HG03159 (cell line): ENCODE results near the gene ADSL.

Source experiments
- ATAC-seq: cut with Tn5 transposase; IDR thresholded peaks from one replicate; pipeline ENCODE4 v1.9.1; 2021; ENCODE audit warnings: mild to moderate bottlenecking, moderate library complexity; ENCODE audit not compliant: unreplicated experiment

The ADSL gene

DNA sequence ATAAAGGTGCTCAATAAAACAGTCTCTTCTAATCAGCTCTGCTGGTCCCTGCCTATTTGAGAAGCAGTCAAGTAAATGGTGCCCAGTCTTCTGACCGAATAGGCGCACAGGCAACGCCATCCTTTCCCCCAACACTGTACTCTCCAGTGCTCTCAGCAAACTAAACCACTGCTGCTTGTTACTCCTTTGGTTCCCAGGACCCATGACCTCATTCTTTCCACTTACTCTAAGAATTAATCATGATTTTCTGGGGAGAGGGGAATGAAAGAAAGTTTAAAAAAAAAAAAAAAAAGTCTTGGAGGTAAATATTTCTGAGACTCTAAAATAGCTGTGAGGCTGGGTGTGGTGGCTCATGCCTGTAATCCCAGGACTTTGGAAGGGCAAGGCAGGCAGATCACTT is 87.8 kb downstream of the ADSL start:
- no peak for ATAC-seq

DNA sequence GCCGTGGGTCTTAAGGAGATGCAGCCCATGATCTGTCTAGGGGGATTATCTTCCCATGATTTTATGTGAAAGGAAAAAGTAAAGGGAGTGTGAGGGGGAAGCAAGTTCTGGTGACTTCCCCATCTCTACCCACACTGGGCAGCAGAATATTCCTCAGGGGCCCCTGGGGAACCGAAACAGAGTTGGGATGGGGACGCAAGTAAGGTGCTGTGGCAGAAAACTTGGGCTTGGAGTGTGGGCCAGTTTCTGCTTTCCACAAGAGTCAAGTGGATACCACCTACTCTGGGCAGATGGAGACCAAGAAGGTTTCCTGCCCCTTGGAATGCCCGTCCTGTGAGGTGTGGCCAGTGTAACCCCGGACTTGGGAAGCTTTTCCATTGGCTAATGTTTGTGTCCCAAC is 88.4 kb downstream of the ADSL start:
- no peak for ATAC-seq

DNA sequence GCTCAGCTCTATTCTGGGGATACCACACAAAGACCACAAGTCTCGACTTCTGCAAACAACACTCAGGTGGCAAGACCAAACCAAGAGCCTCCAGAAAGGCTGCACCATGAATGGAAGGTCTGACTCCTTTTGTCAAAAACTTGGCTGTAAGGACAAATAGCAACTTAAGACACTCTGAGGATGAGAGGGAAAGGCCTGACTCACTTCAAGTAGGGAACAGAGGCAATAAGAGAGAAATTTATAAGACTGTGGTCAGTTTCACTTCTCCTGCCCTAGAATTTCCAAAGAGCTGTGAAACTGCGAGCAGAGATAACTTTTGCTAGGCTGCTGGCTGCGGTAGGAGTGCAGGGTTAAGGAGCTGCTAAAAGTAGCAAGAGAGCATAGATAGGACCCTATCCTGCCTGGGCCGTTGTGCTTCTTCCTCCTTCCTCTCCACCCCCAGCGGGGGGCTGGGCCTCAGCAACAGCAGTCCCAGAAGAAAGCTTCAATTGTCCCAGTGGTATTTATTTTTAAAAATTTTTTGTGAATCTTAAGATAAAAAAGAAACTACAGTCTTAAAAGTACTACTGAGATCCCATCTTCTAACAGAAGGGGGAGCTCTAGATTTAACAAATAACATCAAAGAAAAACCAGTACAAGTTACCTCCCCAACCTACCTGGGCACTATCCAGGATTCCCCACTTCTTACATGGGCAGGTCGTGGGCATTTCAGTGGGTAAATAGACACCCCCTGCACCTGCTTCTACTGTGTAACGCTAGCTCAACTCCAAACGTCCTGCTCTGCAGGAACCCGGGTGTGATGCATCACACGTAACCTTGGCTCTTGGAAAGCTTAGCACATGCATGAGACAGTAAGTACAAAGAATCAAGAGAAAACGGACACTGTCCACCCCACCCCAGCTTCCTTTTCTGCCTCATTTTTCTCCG is 90.5 kb downstream of the ADSL start:
- peak; percentile 74 for ATAC-seq
